Motor neuron (in vitro differentiated cells): ENCODE data around the gene FBXO34. TPM values are rescaled to one million over a fixed set of nuclear protein-coding genes. Genes with fewer than 3 reads are reported as not detected.
A peak's percentile ranks its signal among the peaks of the same experiment; 100 is the strongest.
"Not testable (repeated sequence)": the region's sequence is repeated elsewhere in the genome, so short reads cannot be mapped to it uniquely, and the experiment has no call there.

Experiments used
- ATAC-seq, 8 experiments: fragments of 200-7000 bp; cut with Tn5 transposase; replicated peaks in 6 of 8; 2 replicates each; pipeline ENCODE4 v1.8.0; 2021; ENCODE audit warnings: mild to moderate bottlenecking in 8 of 8, moderate library complexity in 8 of 8
- H3K27ac ChIP-seq, 2 donors: fragments of 250-450 bp; sonication (Bioruptor Pico); 2 replicates each; pipeline ENCODE4 v1.9.0; 2021; ENCODE audit warnings: antibody characterized with exemption in 2 of 2, mild to moderate bottlenecking in 2 of 2, moderate library complexity in 1 of 2
- H3K4me1 ChIP-seq, 2 donors: fragments of 250-450 bp; sonication (Bioruptor Pico); replicated peaks in 1 of 2; 2 replicates each; pipeline ENCODE4 v1.6.1; 2021; ENCODE audit warnings: antibody characterized with exemption in 2 of 2, mild to moderate bottlenecking in 2 of 2, moderate library complexity in 1 of 2
- H3K4me3 ChIP-seq, 5 donors: fragments of 250-450 bp; sonication (Bioruptor Pico); 2 replicates each; pipeline ENCODE4 v1.9.0; 2021; ENCODE audit warnings: antibody characterized with exemption in 5 of 5, mild to moderate bottlenecking in 5 of 5, moderate library complexity in 4 of 5
- WGBS, 10 experiments: fragments of 450-650 bp; shearing (Covaris generic); methylation state at CpG; one replicate each; pipeline ENCODE4 v1.0.0; 2022; 5-methylcytosine and 5-hydroxymethylcytosine counted together
- in situ Hi-C, 9 experiments: fragments of 400-800 bp; cut with MboI; loops; one replicate each; pipeline ENCODE4 v1.15.0; 2021; ENCODE audit warnings: low sequenced_read_pairs in 9 of 9, low pct_unique_long_range_greater_than_20kb in 2 of 9; ENCODE audit not compliant: unreplicated experiment in 9 of 9
- total RNA-seq, 8 experiments: library from RNA; unstranded; fragments of 300-600 nt; gene quantifications; 2 replicates each; pipeline versions ENCODE4 v1.2.3 to v1.2.4, GENCODE V29; 2022

Gene FBXO34
- total RNA-seq, 8 experiments from 2014 or later, result 14.1 to 31.9 (median 20.6) TPM

GRCh38 chr14:55303691-55304145 is 32.5 kb downstream of the FBXO34 start:
- H3K4me1 ChIP-seq, result peaks cover 10 to 20% of the 10 kb centered on the region in 2 donors
- H3K4me3 ChIP-seq, result no peak overlapping the region
- ATAC-seq, result peak in 4 of 8 experiments; percentile 24 to 38 (median 32)
- H3K27ac ChIP-seq, result no peak overlapping the region
- in situ Hi-C loops, result no loop called here
- 0 to 75% (median 40%) methylated on average over 1 to 2 of the region's 2 CpGs; no CpG with 5 or more reads in 1 of the 10 experiments for WGBS, 10 experiments

- H3K4me3 ChIP-seq, result no peak overlapping the region
- peaks cover 10 to 20% of the 10 kb centered on the region in 2 donors for H3K4me1 ChIP-seq
- in situ Hi-C loops, result no loop called here
- WGBS, 10 experiments, result 0 to 91% (median 29%) methylated on average over 1 to 5 of the region's 5 CpGs; no CpG with 5 or more reads in 1 of the 10 experiments
- ATAC-seq, result peak in 5 of 8 experiments; percentile 35 to 58 (median 45)
- H3K27ac ChIP-seq, result no peak overlapping the region
Observed at GRCh38 chr14:55306938-55307589, 35.8 kb downstream of the FBXO34 start.

GRCh38 chr14:55309154-55309553 is 37.9 kb downstream of the FBXO34 start:
- no peak overlapping the region for H3K4me3 ChIP-seq
- in situ Hi-C loops, result no loop called here
- ATAC-seq, result no peak
- H3K4me1 ChIP-seq, result peaks cover 0 to 5% of the 10 kb centered on the region in 2 donors
- WGBS, 10 experiments, result 20 to 100% (median 94%) methylated on average over 1 to 2 of the region's 2 CpGs; no CpG with 5 or more reads in 1 of the 10 experiments
- no peak overlapping the region for H3K27ac ChIP-seq

GRCh38 chr14:55309761-55310365 is 38.6 kb downstream of the FBXO34 start:
- H3K27ac ChIP-seq, result no peak overlapping the region
- WGBS, 10 experiments, result 57 to 100% (median 88%) methylated on average over 1 of the region's 1 CpG; no CpG with 5 or more reads in 3 of the 10 experiments

GRCh38 chr14:55312379-55313030 is 41.3 kb downstream of the FBXO34 start:
- H3K4me3 ChIP-seq, ATAC-seq, H3K4me1 ChIP-seq, H3K27ac ChIP-seq, in situ Hi-C loops: not testable (repeated sequence)
- 100% methylated on average over 1 to 3 of the region's 5 CpGs; no CpG with 5 or more reads in 4 of the 10 experiments for WGBS, 10 experiments

More at GRCh38 chr14:55309761-55310365, 38.6 kb downstream of the FBXO34 start:
- in situ Hi-C loops, result no loop called here
- no peak overlapping the region for H3K4me3 ChIP-seq
- no peak for ATAC-seq
- H3K4me1 ChIP-seq, result peaks cover 0 to 5% of the 10 kb centered on the region in 2 donors

- ATAC-seq, result no peak
- H3K4me3 ChIP-seq, result no peak overlapping the region
- 80 to 100% (median 95%) methylated on average over 1 to 5 of the region's 5 CpGs for WGBS, 10 experiments
- H3K27ac ChIP-seq, result no peak overlapping the region
- in situ Hi-C loops, result no loop called here
- H3K4me1 ChIP-seq, result no peaks in the 10 kb centered on the region
Observed at GRCh38 chr14:55313480-55313879, 42.3 kb downstream of the FBXO34 start.

GRCh38 chr14:55314449-55314848 is 43.2 kb downstream of the FBXO34 start:
- Histone ChIP-seq H3K27ac (no peak overlapping the region), H3K4me3 (no peak overlapping the region), H3K4me1 (no peaks in the 10 kb centered on the region)
- in situ Hi-C loops, result no loop called here
- ATAC-seq, result no peak

- Histone ChIP-seq H3K4me3 (no peak overlapping the region), H3K27ac (no peak overlapping the region), H3K4me1 (no peaks in the 10 kb centered on the region)
- 77 to 100% (median 97%) methylated on average over 1 to 4 of the region's 4 CpGs for WGBS, 10 experiments
- in situ Hi-C loops, result no loop called here
- ATAC-seq, result no peak
Observed at GRCh38 chr14:55316564-55316963, 45.3 kb downstream of the FBXO34 start.

- no peak overlapping the region for H3K4me3 ChIP-seq
- no peak overlapping the region for H3K27ac ChIP-seq
- 42 to 96% (median 80%) methylated on average over 1 to 2 of the region's 3 CpGs; no CpG with 5 or more reads in 1 of the 10 experiments for WGBS, 10 experiments
- no peak for ATAC-seq
- in situ Hi-C loops, result no loop called here
- H3K4me1 ChIP-seq, result no peaks in the 10 kb centered on the region
Observed at GRCh38 chr14:55317542-55318306, 46.5 kb downstream of the FBXO34 start.

GRCh38 chr14:55318694-55319093 is 47.5 kb downstream of the FBXO34 start:
- no peak overlapping the region for H3K27ac ChIP-seq
- no peaks in the 10 kb centered on the region for H3K4me1 ChIP-seq
- no peak for ATAC-seq
- in situ Hi-C loops, result no loop called here
- 100% methylated on average over 1 of the region's 1 CpG; no CpG with 5 or more reads in 5 of the 10 experiments for WGBS, 10 experiments
- H3K4me3 ChIP-seq, result no peak overlapping the region

GRCh38 chr14:55323910-55324309 is 52.7 kb downstream of the FBXO34 start:
- no peaks in the 10 kb centered on the region for H3K4me1 ChIP-seq
- in situ Hi-C loops, result no loop called here
- H3K4me3 ChIP-seq, result no peak overlapping the region
- no peak overlapping the region for H3K27ac ChIP-seq
- ATAC-seq, result no peak

- in situ Hi-C loops, result no loop called here
- H3K4me3 ChIP-seq, result no peak overlapping the region
- no peak overlapping the region for H3K27ac ChIP-seq
- 89 to 100% (median 97%) methylated on average over 2 of the region's 2 CpGs; no CpG with 5 or more reads in 6 of the 10 experiments for WGBS, 10 experiments
- no peak for ATAC-seq
- H3K4me1 ChIP-seq, result no peaks in the 10 kb centered on the region
Observed at GRCh38 chr14:55324812-55325211, 53.6 kb downstream of the FBXO34 start.

GRCh38 chr14:55327179-55327578 is 56.0 kb downstream of the FBXO34 start:
- Histone ChIP-seq H3K27ac (no peak overlapping the region), H3K4me1 (no peaks in the 10 kb centered on the region), H3K4me3 (no peak overlapping the region)
- 100% methylated on average over 1 of the region's 1 CpG; no CpG with 5 or more reads in 2 of the 10 experiments for WGBS, 10 experiments
- ATAC-seq, result no peak
- in situ Hi-C loops, result no loop called here
